Occipital lobe (tissue), 2 donors: ENCODE measurements around the gene HIC1. TPM values are rescaled to one million over a fixed set of nuclear protein-coding genes. Genes with fewer than 3 reads are reported as not detected.

Source experiments
- DNase-seq: peaks from one replicate; lab custom pipeline; 2025; lab: John Stamatoyannopoulos, UW
- total RNA-seq: library from RNA; depleted of rRNA; stranded (reverse); fragments of >200 nt; gene quantifications from one replicate; pipeline ENCODE4 v1.2.3, GENCODE V29; 2014

Gene HIC1
- total RNA-seq, 1 donor from 2014 or later: 3.1 TPM

DNA sequence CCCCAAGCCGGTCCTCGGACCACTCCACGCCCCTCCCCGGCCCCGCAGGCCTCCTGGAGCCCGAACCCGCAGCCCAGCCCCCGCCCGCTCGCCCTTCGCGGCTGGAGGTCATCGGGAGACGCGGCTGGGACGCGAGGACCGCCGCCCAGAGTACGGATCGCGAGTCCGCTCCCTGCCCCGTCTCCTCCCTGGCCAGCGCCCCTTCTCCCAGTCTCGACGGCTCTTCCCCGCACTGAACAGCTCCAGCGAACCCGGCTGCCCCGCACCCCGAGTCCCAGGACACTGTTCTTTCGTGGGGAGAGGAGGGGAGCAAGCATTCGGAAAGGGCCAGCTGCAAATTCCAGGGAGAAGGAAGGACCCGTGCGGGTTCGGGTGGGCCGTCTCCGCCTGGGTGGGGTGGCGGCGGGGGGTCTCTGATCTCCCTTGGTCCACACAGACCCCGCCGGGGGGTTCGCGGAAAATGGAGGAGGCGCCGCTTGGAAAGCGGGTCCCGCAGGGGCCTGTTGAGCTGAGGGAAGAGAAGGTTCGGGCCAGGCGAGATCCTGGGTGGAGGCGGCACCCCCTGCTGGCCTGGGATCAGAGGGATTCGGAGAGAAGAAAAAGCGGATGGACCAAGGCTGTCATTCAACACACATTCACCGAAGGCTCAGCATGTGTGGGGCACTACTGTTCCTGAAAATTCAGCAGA is 29.1 kb upstream of the HIC1 start:
- DNase-seq: peak; percentile 46

GRCh38 chr17:2027528-2028233 is 27.2 kb upstream of the HIC1 start:
- no peak for DNase-seq

GRCh38 chr17:2028234-2028614 is 26.7 kb upstream of the HIC1 start:
- DNase-seq: no peak

DNA sequence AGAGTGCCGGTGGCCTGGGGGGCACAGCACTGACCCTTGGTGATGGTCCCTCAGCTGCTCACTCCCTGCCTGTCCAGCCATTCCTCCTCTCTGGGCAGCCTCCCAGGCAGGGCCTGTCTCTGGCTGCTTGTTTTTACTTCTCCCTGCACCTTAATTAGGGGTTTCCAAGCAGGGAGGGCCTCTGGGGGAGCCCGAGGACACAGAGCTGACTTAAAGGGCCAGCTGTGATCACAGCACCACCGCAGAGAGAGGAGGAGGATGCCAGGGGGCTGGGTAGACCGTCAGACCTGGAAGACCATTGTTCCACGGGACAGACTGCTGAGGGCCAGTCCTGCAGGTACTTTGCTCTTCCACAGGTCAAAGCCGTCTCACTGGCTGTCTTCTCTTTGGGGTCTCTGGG is 26.2 kb upstream of the HIC1 start:
- DNase-seq: no peak

- DNase-seq: peak; percentile 87
Measured at GRCh38 chr17:2029911-2030778, 24.8 kb upstream of the HIC1 start, which contains the start of gene DPH1. Gene DPH1 (plus strand): TSS chr17:2030153. CDS start chr17:2030170, 17 bp downstream.

DNA sequence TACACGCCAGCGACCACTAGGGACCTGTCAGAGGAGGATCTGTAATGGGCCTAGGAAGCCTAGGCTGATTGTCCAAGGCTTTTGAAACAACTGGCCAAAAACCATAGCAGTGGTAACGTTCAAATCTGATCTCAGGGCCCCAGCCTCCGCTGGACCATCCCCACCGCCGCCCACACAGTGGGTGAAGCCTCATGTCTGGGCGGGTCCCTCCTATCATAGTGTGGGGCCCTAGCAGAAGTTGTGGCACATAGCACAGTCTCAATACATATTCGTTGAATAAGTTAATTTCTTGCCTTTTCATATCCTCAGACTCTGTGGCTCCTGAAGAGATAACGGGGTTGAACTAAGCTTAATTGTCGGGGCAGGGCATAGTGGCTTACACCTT is 24.1 kb upstream of the HIC1 start:
- DNase-seq: no peak

- DNase-seq: no peak
Measured at GRCh38 chr17:2033153-2033552, 21.8 kb upstream of the HIC1 start.

DNA sequence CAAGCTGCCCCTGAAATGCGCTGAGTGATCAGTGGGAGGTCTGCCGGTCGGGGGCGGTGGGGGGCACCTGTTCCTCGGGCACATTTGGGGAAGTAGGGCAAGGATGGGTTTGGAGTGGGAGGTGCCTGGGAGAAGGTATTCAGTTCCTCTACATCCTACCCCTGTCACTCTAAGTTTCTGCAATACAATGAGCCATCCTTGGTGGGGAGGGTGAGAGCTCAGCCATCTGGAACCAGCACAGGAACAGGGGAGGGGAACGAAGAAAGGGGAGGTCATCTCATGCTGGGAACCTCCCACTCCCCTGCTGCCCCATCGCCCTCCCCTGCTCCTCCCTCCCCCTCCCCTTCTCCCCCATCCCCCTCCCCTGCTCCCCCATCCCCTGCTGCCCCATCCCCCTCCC is 20.7 kb upstream of the HIC1 start:
- no peak for DNase-seq

- DNase-seq: no peak
Measured at GRCh38 chr17:2034806-2035540, 19.9 kb upstream of the HIC1 start.

- DNase-seq: no peak
Measured at GRCh38 chr17:2035541-2036488, 19.1 kb upstream of the HIC1 start.

- no peak for DNase-seq
Measured at GRCh38 chr17:2037155-2037554, 17.7 kb upstream of the HIC1 start.

DNA sequence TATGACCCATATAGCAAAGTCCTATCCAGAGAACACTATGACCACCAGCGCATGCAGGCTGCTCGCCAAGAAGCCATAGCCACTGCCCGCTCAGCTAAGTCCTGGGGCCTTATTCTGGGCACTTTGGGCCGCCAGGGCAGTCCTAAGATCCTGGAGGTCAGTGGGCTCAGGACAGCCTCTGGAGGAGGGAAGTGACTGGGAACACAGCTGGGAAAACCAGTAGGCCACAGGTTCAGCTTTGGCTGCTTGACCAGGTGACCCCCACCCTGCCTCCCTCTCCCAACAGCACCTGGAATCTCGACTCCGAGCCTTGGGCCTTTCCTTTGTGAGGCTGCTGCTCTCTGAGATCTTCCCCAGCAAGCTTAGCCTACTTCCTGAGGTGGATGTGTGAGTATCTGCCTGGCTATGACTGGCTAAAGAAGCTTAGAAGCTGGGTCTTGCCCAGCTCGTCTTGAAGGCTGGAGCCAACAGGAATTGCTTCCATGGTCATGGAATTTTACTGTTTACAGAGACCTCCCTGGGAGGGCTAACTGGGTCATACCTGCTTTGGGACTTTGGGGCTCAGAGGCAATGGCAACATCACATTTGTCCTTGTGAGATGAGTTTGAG is 14.6 kb upstream of the HIC1 start:
- DNase-seq: no peak

GRCh38 chr17:2040942-2041560 is 13.9 kb upstream of the HIC1 start:
- no peak for DNase-seq

DNA sequence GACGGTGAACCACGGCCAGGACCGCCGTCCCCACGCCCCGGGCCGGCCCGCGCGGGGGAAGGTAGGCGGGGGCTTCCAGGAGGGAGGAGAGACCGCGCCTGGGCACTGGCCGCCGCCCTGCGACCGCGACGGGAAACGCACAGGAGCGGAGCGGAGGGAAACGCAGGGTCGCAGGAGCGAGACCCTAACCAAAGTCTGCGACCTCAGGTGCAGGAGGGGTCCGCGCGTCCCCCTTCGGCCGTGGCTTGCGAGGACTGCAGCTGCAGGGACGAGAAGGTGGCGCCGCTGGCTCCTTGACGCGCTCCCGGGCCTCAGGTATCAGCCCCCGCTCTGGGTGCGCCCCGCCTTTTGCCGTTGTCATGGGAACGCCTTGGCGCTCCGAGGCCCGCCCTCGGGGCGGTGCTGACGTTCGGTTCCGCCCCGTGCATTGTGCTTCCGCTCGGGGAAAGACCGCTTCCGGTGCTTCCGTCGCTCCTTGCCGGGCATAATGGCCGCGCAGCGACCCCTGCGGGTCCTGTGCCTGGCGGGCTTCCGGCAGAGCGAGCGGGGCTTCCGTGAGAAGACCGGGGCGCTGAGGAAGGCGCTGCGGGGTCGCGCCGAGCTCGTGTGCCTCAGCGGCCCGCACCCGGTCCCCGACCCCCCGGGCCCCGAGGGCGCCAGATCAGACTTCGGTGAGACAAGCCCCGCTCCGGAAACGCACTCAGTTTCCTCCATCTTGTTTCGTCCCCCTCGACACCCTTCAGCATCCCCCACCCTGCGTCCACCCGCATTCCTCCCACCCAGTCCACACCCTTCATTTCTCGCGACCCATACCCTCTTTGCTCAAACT is 13.1 kb upstream of the HIC1 start, which contains the start of gene OVCA2:
OVCA2 (plus strand) TSS at position 462 of the 829 bp plus-strand sequence; CDS start at position 488, 26 bp downstream.
- DNase-seq: peak; percentile 86

DNA sequence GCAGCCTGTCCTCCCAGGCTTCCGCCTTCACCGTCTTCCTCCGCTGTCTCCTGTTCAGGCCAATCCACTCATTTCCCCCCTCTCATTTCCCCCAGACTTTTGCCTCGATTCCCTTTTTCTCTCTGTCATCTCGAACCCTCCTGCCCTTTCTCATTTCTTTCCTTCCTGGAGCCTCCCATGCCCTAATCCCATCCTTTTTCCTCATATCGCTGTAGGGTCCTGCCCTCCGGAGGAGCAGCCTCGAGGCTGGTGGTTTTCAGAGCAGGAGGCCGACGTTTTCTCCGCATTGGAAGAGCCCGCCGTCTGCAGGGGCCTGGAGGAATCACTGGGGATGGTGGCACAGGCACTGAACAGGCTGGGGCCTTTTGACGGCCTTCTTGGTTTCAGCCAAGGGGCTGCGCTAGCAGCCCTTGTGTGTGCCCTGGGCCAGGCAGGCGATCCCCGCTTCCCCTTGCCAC is 12.5 kb upstream of the HIC1 start:
- no peak for DNase-seq

DNA sequence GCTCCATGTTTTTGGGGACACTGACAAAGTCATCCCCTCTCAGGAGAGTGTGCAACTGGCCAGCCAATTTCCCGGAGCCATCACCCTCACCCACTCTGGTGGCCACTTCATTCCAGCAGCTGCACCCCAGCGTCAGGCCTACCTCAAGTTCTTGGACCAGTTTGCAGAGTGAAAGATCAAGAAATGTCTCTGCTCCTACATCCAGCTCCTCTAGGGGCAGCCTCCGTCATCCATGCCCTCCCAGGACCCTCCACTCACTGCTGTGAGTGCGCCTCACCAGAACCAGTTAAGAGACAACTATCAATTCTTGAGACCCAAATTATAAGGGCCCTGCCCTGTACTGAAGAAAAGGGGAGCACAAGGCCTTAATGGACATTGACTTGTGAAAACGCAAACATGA is 12.0 kb upstream of the HIC1 start:
- no peak for DNase-seq

GRCh38 chr17:2043785-2044184 is 11.1 kb upstream of the HIC1 start:
- DNase-seq: no peak

- DNase-seq: no peak
Measured at GRCh38 chr17:2044263-2044894, 10.5 kb upstream of the HIC1 start.
